GM19043 (cell line): ENCODE measurements around the gene ZFP92.
"Not testable (repeated sequence)": the region's sequence is repeated elsewhere in the genome, so short reads cannot be mapped to it uniquely, and the experiment has no call there.

Experiments
- ATAC-seq: cut with Tn5 transposase; IDR thresholded peaks from one replicate; pipeline ENCODE4 v1.9.1; 2021; ENCODE audit warnings: low read depth; ENCODE audit not compliant: unreplicated experiment

The ZFP92 gene

GRCh38 chrX:153384973-153385372, 26.3 kb upstream of the ZFP92 start:
- not testable (repeated sequence) for ATAC-seq

- no peak for ATAC-seq
These were observed 25.2 kb upstream of the ZFP92 start for GRCh38 chrX:153386097-153386496.

GRCh38 chrX:153387345-153387744, 23.9 kb upstream of the ZFP92 start:
- no peak for ATAC-seq

GRCh38 chrX:153387987-153388721, 23.1 kb upstream of the ZFP92 start:
- no peak for ATAC-seq

- ATAC-seq, result no peak
These were observed 22.4 kb upstream of the ZFP92 start for GRCh38 chrX:153388722-153389459.

- not testable (repeated sequence) for ATAC-seq
These were observed 21.9 kb upstream of the ZFP92 start for GRCh38 chrX:153389460-153389768.

- ATAC-seq, result no peak
These were observed 18.5 kb upstream of the ZFP92 start for GRCh38 chrX:153392642-153393321.

- ATAC-seq, result no peak
These were observed 16.7 kb upstream of the ZFP92 start for GRCh38 chrX:153394612-153395011.

- ATAC-seq, result no peak
These were observed 15.5 kb upstream of the ZFP92 start for GRCh38 chrX:153395613-153396319.

- ATAC-seq, result no peak
These were observed 14.7 kb upstream of the ZFP92 start for GRCh38 chrX:153396320-153397195.

- no peak for ATAC-seq
These were observed 13.9 kb upstream of the ZFP92 start for GRCh38 chrX:153397256-153397960.

GRCh38 chrX:153398275-153398960, 12.9 kb upstream of the ZFP92 start:
- ATAC-seq, result no peak

GRCh38 chrX:153400146-153401132, 10.8 kb upstream of the ZFP92 start:
- ATAC-seq, result no peak

- no peak for ATAC-seq
These were observed 10.0 kb upstream of the ZFP92 start, which contains the start of gene PNMA6E for GRCh38 chrX:153401133-153401764. Gene PNMA6E (minus strand): TSS chrX:153401350. CDS start chrX:153398849, 2,501 bp downstream.

GRCh38 chrX:153404333-153404732, 6.9 kb upstream of the ZFP92 start:
- not testable (repeated sequence) for ATAC-seq

GRCh38 chrX:153405426-153405825, 5.8 kb upstream of the ZFP92 start:
- no peak for ATAC-seq

GRCh38 chrX:153406011-153406410, 5.3 kb upstream of the ZFP92 start:
- ATAC-seq, result no peak
